Measurements from ENCODE around the gene PDE8A.

DNA sequence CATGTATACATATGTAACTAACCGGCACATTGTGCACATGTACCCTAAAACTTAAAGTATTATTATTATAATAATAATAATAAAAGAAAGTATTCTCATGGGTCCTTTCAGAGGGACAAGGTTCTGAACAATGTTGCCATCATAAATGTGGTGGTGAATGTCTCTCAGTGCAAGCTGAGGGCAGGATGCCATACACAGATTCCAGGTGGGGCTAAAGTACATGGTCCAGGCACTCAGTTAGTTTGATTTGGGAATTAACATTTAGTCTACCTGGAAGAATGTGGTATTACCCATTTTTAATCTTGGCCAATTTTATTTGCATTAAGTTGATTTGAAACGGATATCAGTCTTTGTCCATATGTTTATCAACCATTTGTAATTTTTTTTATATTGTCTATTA lies 24.5 kb downstream of the PDE8A start:
- TF ChIP-seq, protein P1, sequence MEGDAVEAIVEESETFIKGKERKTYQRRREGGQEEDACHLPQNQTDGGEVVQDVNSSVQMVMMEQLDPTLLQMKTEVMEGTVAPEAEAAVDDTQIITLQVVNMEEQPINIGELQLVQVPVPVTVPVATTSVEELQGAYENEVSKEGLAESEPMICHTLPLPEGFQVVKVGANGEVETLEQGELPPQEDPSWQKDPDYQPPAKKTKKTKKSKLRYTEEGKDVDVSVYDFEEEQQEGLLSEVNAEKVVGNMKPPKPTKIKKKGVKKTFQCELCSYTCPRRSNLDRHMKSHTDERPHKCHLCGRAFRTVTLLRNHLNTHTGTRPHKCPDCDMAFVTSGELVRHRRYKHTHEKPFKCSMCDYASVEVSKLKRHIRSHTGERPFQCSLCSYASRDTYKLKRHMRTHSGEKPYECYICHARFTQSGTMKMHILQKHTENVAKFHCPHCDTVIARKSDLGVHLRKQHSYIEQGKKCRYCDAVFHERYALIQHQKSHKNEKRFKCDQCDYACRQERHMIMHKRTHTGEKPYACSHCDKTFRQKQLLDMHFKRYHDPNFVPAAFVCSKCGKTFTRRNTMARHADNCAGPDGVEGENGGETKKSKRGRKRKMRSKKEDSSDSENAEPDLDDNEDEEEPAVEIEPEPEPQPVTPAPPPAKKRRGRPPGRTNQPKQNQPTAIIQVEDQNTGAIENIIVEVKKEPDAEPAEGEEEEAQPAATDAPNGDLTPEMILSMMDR (conservative IDR thresholded peaks at IDR 0.05 in 1 of 2, IDR thresholded peaks at IDR 0.05 in 1 of 2; ENCODE audit: extremely low read depth in 1 of 2, insufficient read depth in 1 of 2, low read depth in 1 of 2, low read length in 2 of 2): no peak
- no peak for TF ChIP-seq EZH2 (IDR thresholded peaks at IDR 0.05; ENCODE audit: borderline replicate concordance, low read length)
